Left lung (tissue), 10 donors: ENCODE results near the gene SEPSECS. TPM values are rescaled to one million over a fixed set of nuclear protein-coding genes. Genes with fewer than 3 reads are reported as not detected.
A peak's percentile ranks its signal among the peaks of the same experiment; 100 is the strongest.

ENCODE experiments used
- ATAC-seq: fragments of 200-7000 bp; cut with Tn5 transposase; one replicate; pipeline ENCODE4 v1.9.1; 2020; ENCODE audit warnings: moderate library complexity
- DNase-seq, 4 donors: peaks; one replicate each; pipeline ENCODE4 v3.0.0-alpha.2; 2013 to 2020
- H3K27ac ChIP-seq, 2 donors: fragments of 200-600 bp; sonication (generic) in 1 of 2; one replicate each; pipeline versions ENCODE4 v1.5.0 to v1.8.0; 2020 to 2021
- H3K27me3 ChIP-seq, 2 donors: fragments of 200-600 bp; sonication (generic) in 1 of 2; one replicate each; pipeline versions ENCODE4 v1.5.0 to v1.8.0; 2020 to 2021
- H3K36me3 ChIP-seq, 2 donors: fragments of 200-600 bp; sonication (generic) in 1 of 2; one replicate each; pipeline versions ENCODE4 v1.5.0 to v1.8.0; 2020 to 2021
- H3K4me1 ChIP-seq, 2 donors: fragments of 200-600 bp; one replicate each; pipeline ENCODE4 v1.8.0; 2021
- H3K4me3 ChIP-seq, 2 donors: fragments of 200-600 bp; sonication (generic) in 1 of 2; one replicate each; pipeline versions ENCODE4 v1.5.0 to v1.8.0; 2020 to 2021; ENCODE audit warnings: mild to moderate bottlenecking in 1 of 2
- H3K9me3 ChIP-seq, 2 donors: fragments of 200-600 bp; sonication (generic) in 1 of 2; one replicate each; pipeline versions ENCODE4 v1.5.0 to v1.8.0; 2020 to 2021
- intact Hi-C, 2 donors: fragments of 100-400 bp; cut with DNase I; formaldehyde crosslinking; loops; one replicate each; pipeline versions ENCODE4 v1.11.2 to v1.14.2; 2022
- polyA plus RNA-seq, 6 donors: library from polyadenylated mRNA; unstranded; fragments of 120-200 nt; gene quantifications; one replicate each; pipeline ENCODE4 v1.2.1, GENCODE V29; 2013; ENCODE audit not compliant: insufficient read length in 6 of 6
- total RNA-seq, 2 donors: library from RNA; stranded (reverse); fragmentation: NEBNext Ultra II Directional; extraction: Animal tissue kit (Norgen Biotek cat#: 25700); gene quantifications; one replicate each; pipeline ENCODE4 v1.2.1, GENCODE V29; 2021
- TF ChIP-seq, protein P1 (sequence below), 2 donors: fragments of 200-600 bp; sonication (generic) in 1 of 2; IDR thresholded peaks; one replicate each; pipeline versions ENCODE4 v1.5.0 to v1.8.0; 2021; ENCODE audit warnings: antibody characterized with exemption in 2 of 2
- donor health status: DM: no; HTN: yes; CAD: no.
- donor health status: DM: no; HTN: no; CAD: no.

Gene SEPSECS
- total and polyA plus RNA-seq, 8 donors = 8.2 to 18.9 (median 13.9) TPM

GRCh38 chr4:25158817-25159216 lies 1.4 kb downstream of the SEPSECS start:
- Histone ChIP-seq H3K4me3 (peak overlapping the region in 1 of 2 donors; percentile 59), H3K27me3 (no peaks in the 10 kb centered on the region), H3K27ac (no peak overlapping the region), H3K4me1 (peaks cover 0 to 37% of the 10 kb centered on the region in 2 donors), H3K36me3 (peaks cover 0 to 16% of the 10 kb centered on the region in 2 donors), H3K9me3 (no peaks in the 10 kb centered on the region)
- intact Hi-C loops = no loop called here
- ATAC-seq (no peak), DNase-seq (no peak)
- TF ChIP-seq, protein P1, sequence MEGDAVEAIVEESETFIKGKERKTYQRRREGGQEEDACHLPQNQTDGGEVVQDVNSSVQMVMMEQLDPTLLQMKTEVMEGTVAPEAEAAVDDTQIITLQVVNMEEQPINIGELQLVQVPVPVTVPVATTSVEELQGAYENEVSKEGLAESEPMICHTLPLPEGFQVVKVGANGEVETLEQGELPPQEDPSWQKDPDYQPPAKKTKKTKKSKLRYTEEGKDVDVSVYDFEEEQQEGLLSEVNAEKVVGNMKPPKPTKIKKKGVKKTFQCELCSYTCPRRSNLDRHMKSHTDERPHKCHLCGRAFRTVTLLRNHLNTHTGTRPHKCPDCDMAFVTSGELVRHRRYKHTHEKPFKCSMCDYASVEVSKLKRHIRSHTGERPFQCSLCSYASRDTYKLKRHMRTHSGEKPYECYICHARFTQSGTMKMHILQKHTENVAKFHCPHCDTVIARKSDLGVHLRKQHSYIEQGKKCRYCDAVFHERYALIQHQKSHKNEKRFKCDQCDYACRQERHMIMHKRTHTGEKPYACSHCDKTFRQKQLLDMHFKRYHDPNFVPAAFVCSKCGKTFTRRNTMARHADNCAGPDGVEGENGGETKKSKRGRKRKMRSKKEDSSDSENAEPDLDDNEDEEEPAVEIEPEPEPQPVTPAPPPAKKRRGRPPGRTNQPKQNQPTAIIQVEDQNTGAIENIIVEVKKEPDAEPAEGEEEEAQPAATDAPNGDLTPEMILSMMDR (IDR thresholded peaks at IDR 0.05) = no peak

DNA sequence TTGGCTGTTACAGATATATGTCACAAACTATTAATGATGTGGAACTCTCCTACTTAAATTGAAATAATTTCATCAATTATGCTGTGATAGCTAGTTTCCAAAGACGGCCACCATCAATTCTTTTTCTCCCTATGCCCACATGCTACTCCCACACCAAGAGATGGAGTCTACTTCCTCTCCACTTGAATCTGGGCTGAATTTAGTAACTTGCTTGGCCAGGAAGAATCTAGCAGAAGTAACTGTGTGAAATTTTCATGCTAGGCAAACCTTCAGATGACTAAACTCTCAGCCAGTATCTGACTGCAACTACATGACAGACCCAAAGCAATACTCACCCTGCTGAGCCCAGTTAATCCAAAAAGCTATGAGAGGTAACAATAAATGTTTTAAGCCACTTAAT lies 3.2 kb downstream of the SEPSECS start:
- H3K4me1 ChIP-seq = peaks cover 0 to 20% of the 10 kb centered on the region in 2 donors
- TF ChIP-seq, protein P1 (IDR thresholded peaks at IDR 0.05) = no peak
- no peak overlapping the region for H3K27ac ChIP-seq
- no peaks in the 10 kb centered on the region for H3K9me3 ChIP-seq
- intact Hi-C loops = no loop called here
- ATAC-seq (no peak), DNase-seq (no peak)
- no peak overlapping the region for H3K4me3 ChIP-seq
- peaks cover 0 to 16% of the 10 kb centered on the region in 2 donors for H3K36me3 ChIP-seq
- H3K27me3 ChIP-seq = no peaks in the 10 kb centered on the region

DNA sequence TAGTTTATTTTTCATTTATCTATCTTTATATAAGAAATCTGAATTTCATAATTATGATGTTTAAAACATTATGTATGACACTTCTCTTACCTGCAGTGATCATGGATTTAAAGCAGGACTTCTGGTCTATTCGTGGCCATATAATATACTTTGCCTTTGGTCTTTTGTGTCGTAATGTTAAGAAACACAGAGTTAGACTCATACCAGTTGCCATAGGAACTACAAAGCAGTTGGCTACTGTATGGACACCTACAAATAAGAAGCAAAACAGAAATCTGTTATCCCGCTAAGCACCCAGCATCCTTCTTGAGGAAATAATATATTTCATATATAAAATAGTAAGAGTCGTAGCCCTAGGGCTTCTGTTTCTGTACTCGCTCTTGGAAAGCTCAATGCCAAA lies 4.3 kb downstream of the SEPSECS start:
- TF ChIP-seq, protein P1 (IDR thresholded peaks at IDR 0.05) = no peak

GRCh38 chr4:25154594-25155265 lies 5.5 kb downstream of the SEPSECS start:
- DNase-seq (no peak), ATAC-seq (no peak)
- TF ChIP-seq, protein P1 (IDR thresholded peaks at IDR 0.05) = no peak
- H3K27ac ChIP-seq = no peak overlapping the region
- intact Hi-C loops = no loop called here
- peaks cover 0 to 16% of the 10 kb centered on the region in 2 donors for H3K36me3 ChIP-seq
- peaks cover 0 to 9% of the 10 kb centered on the region in 2 donors for H3K4me1 ChIP-seq
- no peak overlapping the region for H3K4me3 ChIP-seq
- no peaks in the 10 kb centered on the region for H3K27me3 ChIP-seq
- no peaks in the 10 kb centered on the region for H3K9me3 ChIP-seq

More for the DNA sequence above, 4.3 kb downstream of the SEPSECS start:
- Histone ChIP-seq H3K36me3 (peaks cover 0 to 16% of the 10 kb centered on the region in 2 donors), H3K27ac (no peak overlapping the region), H3K9me3 (no peaks in the 10 kb centered on the region), H3K27me3 (no peaks in the 10 kb centered on the region), H3K4me1 (peaks cover 0 to 9% of the 10 kb centered on the region in 2 donors), H3K4me3 (no peak overlapping the region)
- DNase-seq = no peak
- ATAC-seq = no peak
- intact Hi-C loops = no loop called here

GRCh38 chr4:25146076-25146475 lies 14.2 kb downstream of the SEPSECS start:
- no peaks in the 10 kb centered on the region for H3K9me3 ChIP-seq

More at GRCh38 chr4:25146076-25146475, 14.2 kb downstream of the SEPSECS start:
- TF ChIP-seq, protein P1 (IDR thresholded peaks at IDR 0.05) = no peak
- Histone ChIP-seq H3K4me1 (no peaks in the 10 kb centered on the region), H3K27me3 (no peaks in the 10 kb centered on the region), H3K27ac (no peak overlapping the region), H3K4me3 (no peak overlapping the region), H3K36me3 (peaks cover 0 to 19% of the 10 kb centered on the region in 2 donors)
- intact Hi-C loops = no loop called here
- no peak for ATAC-seq
- no peak for DNase-seq
